GM12874 (cell line): ENCODE results near the gene CAPN5.

Experiments used
- CTCF ChIP-seq: IDR thresholded peaks from 2 replicates; pipeline ENCODE4 v1.5.1; 2011; ENCODE audit warnings: low read depth, mild to moderate bottlenecking, control low read depth, low read length, moderate library complexity; ENCODE audit not compliant: insufficient read depth

CAPN5 gene

GRCh38 chr11:77093056-77093891 is 26.5 kb downstream of the CAPN5 start:
- no peak for TF ChIP-seq CTCF

GRCh38 chr11:77093987-77094840 is 27.4 kb downstream of the CAPN5 start:
- no peak for TF ChIP-seq CTCF

GRCh38 chr11:77094841-77095365 is 28.1 kb downstream of the CAPN5 start:
- no peak for TF ChIP-seq CTCF

- TF ChIP-seq CTCF, result no peak
These were observed 29.1 kb downstream of the CAPN5 start for GRCh38 chr11:77095551-77096490.

GRCh38 chr11:77096591-77097019 is 29.8 kb downstream of the CAPN5 start:
- TF ChIP-seq CTCF, result no peak

- TF ChIP-seq CTCF, result no peak
These were observed 33.6 kb downstream of the CAPN5 start for GRCh38 chr11:77100166-77101042.
